ENCODE results near the gene SULF2.

The SULF2 gene

GRCh38 chr20:47708953-47709833 lies 76.1 kb downstream of the SULF2 start:
- no peak for DNase-seq

GRCh38 chr20:47708140-47708807 lies 77.0 kb downstream of the SULF2 start:
- no peak for DNase-seq

- no peak for DNase-seq
These were observed 78.9 kb downstream of the SULF2 start for GRCh38 chr20:47706345-47706744.

- DNase-seq, result no peak
These were observed 79.8 kb downstream of the SULF2 start for GRCh38 chr20:47705497-47705856.

- DNase-seq, result no peak
These were observed 80.4 kb downstream of the SULF2 start for GRCh38 chr20:47704746-47705496.

GRCh38 chr20:47703748-47704147 lies 81.5 kb downstream of the SULF2 start:
- DNase-seq, result no peak

GRCh38 chr20:47701612-47702011 lies 83.7 kb downstream of the SULF2 start:
- no peak for DNase-seq

- DNase-seq, result no peak
These were observed 85.0 kb downstream of the SULF2 start for GRCh38 chr20:47700327-47700726.

- no peak for DNase-seq
These were observed 85.5 kb downstream of the SULF2 start for GRCh38 chr20:47699818-47700217.

- DNase-seq, result no peak
These were observed 87.1 kb downstream of the SULF2 start for GRCh38 chr20:47698142-47698541.

GRCh38 chr20:47696856-47697255 lies 88.4 kb downstream of the SULF2 start:
- DNase-seq, result no peak

- DNase-seq, result no peak
These were observed 91.1 kb downstream of the SULF2 start for GRCh38 chr20:47694021-47694818.

- no peak for DNase-seq
These were observed 93.7 kb downstream of the SULF2 start for GRCh38 chr20:47691625-47692024.

GRCh38 chr20:47689731-47690130 lies 95.5 kb downstream of the SULF2 start:
- no peak for DNase-seq

- DNase-seq, result no peak
These were observed 96.6 kb downstream of the SULF2 start for GRCh38 chr20:47688385-47689381.

- no peak for DNase-seq
These were observed 97.9 kb downstream of the SULF2 start for GRCh38 chr20:47687095-47687987.

GRCh38 chr20:47686545-47686944 lies 98.7 kb downstream of the SULF2 start:
- DNase-seq, result no peak

GRCh38 chr20:47684306-47685080 lies 100.8 kb downstream of the SULF2 start:
- no peak for DNase-seq

- DNase-seq, result no peak
These were observed 102.4 kb downstream of the SULF2 start for GRCh38 chr20:47682916-47683315.
